HUES64 (cell line): ENCODE measurements around the gene SCFD2.
"Not testable (repeated sequence)": the region's sequence is repeated elsewhere in the genome, so short reads cannot be mapped to it uniquely, and the experiment has no call there.

Experiments used
- H3K27ac ChIP-seq: 2 replicates; pipeline ENCODE4 v1.7.0; 2013; ENCODE audit warnings: low read depth, low read length, inconsistent platforms
- H3K27me3 ChIP-seq: 2 replicates; pipeline ENCODE4 v1.6.1; 2013; ENCODE audit warnings: mild to moderate bottlenecking, low read length; ENCODE audit not compliant: insufficient read depth
- H3K36me3 ChIP-seq: 2 replicates; pipeline ENCODE4 v1.6.1; 2013; ENCODE audit warnings: mild to moderate bottlenecking, low read length; ENCODE audit not compliant: insufficient read depth
- H3K4me1 ChIP-seq: 2 replicates; pipeline ENCODE4 v1.6.1; 2013; ENCODE audit warnings: mild to moderate bottlenecking, low read length, moderate library complexity; ENCODE audit not compliant: insufficient read depth
- H3K4me3 ChIP-seq: 2 replicates; pipeline ENCODE4 v1.5.1; 2013; ENCODE audit warnings: mild to moderate bottlenecking, low read length, moderate library complexity
- H3K9ac ChIP-seq: 2 replicates; pipeline ENCODE4 v1.6.1; 2013; ENCODE audit warnings: mild to moderate bottlenecking, low read depth, low read length
- H3K9me3 ChIP-seq: 2 replicates; pipeline ENCODE4 v1.6.1; 2013; ENCODE audit warnings: low read depth, low read length; ENCODE audit not compliant: insufficient read depth
- WGBS: fragments of 150-250, 120-280 bp; methylation state at CpG from one replicate; pipeline ENCODE4 v1.1.7; 2013; ENCODE audit warnings: missing lambda C conversion rate; 5-methylcytosine and 5-hydroxymethylcytosine counted together

The SCFD2 gene

DNA sequence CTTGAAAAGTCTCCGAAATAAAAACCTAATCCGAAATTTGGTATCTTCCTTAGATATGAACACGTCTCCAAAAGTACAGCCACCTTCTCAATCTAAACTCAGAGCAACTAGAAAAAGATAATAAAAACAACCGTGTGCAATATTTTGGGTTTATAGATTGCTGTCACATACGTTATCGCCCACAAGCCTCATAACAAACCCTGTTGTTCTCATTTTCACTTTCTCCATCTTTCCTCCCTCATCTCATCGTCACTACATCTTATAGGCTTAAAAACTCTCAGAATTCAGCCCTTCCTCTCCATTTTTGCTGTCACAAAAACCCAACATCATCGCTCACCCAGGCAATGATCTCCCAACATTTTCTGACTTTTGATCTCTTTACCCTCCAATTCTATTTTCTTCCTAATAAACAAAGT, 448 bp upstream of the SCFD2 start:
- H3K36me3 ChIP-seq = no peaks in the 10 kb centered on the region
- no peaks in the 10 kb centered on the region for H3K9me3 ChIP-seq
- no peak overlapping the region for H3K9ac ChIP-seq
- peaks cover 42% of the 10 kb centered on the region for H3K27me3 ChIP-seq
- H3K27ac ChIP-seq = no peak overlapping the region
- H3K4me1 ChIP-seq = peaks cover 10% of the 10 kb centered on the region; the same call in 1 of the 2 replicates
- 40% methylated on average over 8 of the region's 8 CpGs for WGBS
- H3K4me3 ChIP-seq = peak overlapping the region; percentile 78

GRCh38 chr4:53365121-53365485, 758 bp downstream of the SCFD2 start:
- peaks cover 10% of the 10 kb centered on the region; the same call in 1 of the 2 replicates for H3K4me1 ChIP-seq
- H3K27ac ChIP-seq = no peak overlapping the region
- WGBS = 5% methylated on average over 8 of the region's 8 CpGs
- H3K9me3 ChIP-seq = no peaks in the 10 kb centered on the region
- H3K4me3 ChIP-seq = peak overlapping the region; percentile 78
- H3K36me3 ChIP-seq = no peaks in the 10 kb centered on the region
- peaks cover 33% of the 10 kb centered on the region for H3K27me3 ChIP-seq
- peak overlapping the region; percentile 13; the same call in 1 of the 2 replicates for H3K9ac ChIP-seq

DNA sequence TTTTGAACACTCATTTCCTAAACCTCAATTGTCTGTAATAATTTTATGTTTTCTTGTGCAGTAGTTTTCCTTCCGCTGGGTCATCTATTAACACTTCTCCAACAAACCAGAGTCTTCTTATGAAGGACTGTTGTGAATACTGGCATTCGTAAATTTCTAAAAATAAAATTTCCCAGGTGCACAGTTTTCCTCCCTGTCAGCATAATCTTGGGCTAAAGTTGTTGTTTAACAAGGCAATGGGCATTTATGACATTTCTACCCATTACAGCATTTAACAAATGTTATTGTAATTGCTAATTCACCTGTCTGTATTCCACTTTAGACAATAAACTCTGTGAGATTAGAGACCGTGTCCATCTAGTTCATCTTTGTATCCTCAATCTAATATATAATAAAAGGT, 1.2 kb downstream of the SCFD2 start:
- H3K9me3 ChIP-seq = no peaks in the 10 kb centered on the region
- H3K27ac ChIP-seq = no peak overlapping the region
- no peak overlapping the region for H3K9ac ChIP-seq
- H3K27me3 ChIP-seq = peaks cover 28% of the 10 kb centered on the region
- H3K4me3 ChIP-seq = peak overlapping the region; percentile 78
- H3K36me3 ChIP-seq = no peaks in the 10 kb centered on the region
- peaks cover 10% of the 10 kb centered on the region; the same call in 1 of the 2 replicates for H3K4me1 ChIP-seq
- WGBS = 100% methylated on average over 1 of the region's 3 CpGs

GRCh38 chr4:53362093-53362492, 3.8 kb downstream of the SCFD2 start:
- H3K4me3 ChIP-seq = no peak overlapping the region
- no peaks in the 10 kb centered on the region for H3K9me3 ChIP-seq
- peaks cover 6% of the 10 kb centered on the region; the same call in 1 of the 2 replicates for H3K27me3 ChIP-seq
- H3K36me3 ChIP-seq = no peaks in the 10 kb centered on the region
- 87% methylated on average over 1 of the region's 1 CpG for WGBS
- peaks cover 10% of the 10 kb centered on the region; the same call in 1 of the 2 replicates for H3K4me1 ChIP-seq
- H3K9ac ChIP-seq = no peak overlapping the region
- no peak overlapping the region for H3K27ac ChIP-seq

DNA sequence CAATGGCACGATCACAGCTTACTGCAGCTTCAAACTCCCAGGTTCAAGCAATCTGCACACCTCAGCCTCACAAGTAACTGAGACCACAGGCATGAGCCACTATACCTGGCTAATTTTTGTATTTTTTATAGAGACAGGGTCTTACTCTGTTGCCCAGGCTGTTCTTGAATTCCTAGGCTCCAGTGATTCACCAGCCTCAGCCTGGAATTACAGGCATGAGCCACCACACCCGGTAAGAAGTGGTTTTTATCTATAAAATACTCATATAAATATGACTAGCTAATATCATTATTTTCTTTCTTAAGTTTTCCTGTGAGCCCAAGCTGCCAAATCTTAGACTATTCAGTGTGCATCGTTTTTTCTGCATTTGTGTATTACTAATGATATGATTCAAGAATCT, 4.4 kb downstream of the SCFD2 start:
- Histone ChIP-seq H3K27me3 (0 out of 2 replicates have a peak, but pooled peaks cover under 1% of the 10 kb centered on the region), H3K27ac (no peak overlapping the region), H3K4me1 (peaks cover 10% of the 10 kb centered on the region; the same call in 1 of the 2 replicates), H3K9ac (no peak overlapping the region), H3K9me3 (no peaks in the 10 kb centered on the region), H3K4me3 (no peak overlapping the region), H3K36me3 (no peaks in the 10 kb centered on the region)
- 94% methylated on average over 1 of the region's 3 CpGs for WGBS

DNA sequence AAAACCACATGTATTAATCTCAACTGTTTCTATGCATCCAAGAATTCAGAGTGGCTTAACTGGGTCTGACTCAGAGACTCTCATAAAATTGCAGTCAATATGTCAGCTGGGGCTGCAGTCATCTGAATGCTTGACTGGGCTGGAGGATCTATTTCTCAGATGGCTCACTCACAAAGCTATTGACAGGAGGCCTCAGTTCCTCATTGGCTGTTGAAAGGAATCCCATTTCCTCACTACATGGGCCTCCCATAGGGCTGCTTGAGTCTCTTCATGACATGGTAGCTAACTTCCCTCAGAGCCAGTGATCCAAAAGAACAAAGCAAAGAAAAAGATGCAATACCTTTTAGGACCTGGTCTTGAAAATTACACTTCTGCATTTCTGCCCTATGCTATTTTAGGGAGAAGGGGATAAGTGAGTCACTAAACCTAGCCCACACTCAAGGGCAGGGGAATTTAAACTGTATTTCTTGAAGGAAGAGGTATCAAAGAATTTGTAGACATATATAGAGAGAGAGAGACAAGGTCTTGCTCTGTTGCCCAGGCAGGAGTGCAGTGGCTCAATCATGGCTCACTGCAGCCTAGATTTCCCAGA, 9.8 kb downstream of the SCFD2 start:
- Histone ChIP-seq H3K27ac (no peak overlapping the region), H3K36me3 (0 out of 2 replicates have a peak, but pooled peaks cover 5% of the 10 kb centered on the region), H3K4me1 (no peaks in the 10 kb centered on the region), H3K4me3 (no peak overlapping the region), H3K27me3 (no peaks in the 10 kb centered on the region), H3K9me3 (peaks cover 13% of the 10 kb centered on the region; the same call in 1 of the 2 replicates), H3K9ac (no peak overlapping the region)

DNA sequence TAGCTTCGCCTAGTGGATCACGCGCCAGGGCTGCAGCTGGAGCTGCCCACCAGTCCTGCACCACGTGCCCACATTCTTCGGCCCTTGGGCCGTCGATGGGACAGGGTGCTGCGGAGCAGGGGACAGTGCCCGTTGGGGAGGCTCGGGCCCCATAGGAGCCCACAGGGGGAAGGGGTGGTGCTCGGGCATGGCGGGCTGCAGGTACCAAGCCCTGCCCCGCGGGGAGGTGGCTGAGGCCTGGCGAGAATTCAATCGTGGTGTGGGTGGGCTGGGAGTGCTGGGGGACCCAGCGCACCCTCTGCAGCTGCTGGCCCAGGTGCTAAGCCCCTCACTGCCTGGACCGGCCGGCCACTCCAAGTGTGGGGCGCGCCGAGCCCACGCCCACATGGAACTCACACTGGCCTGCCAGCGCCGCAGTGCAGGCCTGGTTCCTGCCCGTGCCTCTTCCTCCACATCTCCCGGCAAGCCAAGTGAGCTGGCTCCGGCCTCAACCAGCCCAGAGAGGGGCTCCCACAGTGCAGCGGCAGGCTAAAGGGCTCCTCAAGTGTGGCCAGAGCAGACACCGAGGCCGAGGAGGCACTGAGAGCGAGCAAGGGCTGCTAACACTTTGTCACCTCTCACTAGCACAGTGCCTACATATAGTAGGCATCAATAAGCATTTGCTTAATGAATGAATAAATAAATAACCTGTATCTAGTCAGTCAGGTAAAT, 11.7 kb downstream of the SCFD2 start:
- Histone ChIP-seq H3K36me3 (0 out of 2 replicates have a peak, but pooled peaks cover 5% of the 10 kb centered on the region), H3K4me3 (no peak overlapping the region), H3K4me1 (no peaks in the 10 kb centered on the region), H3K27me3 (no peaks in the 10 kb centered on the region), H3K9ac (no peak overlapping the region), H3K9me3 (peaks cover 13% of the 10 kb centered on the region; the same call in 1 of the 2 replicates), H3K27ac (no peak overlapping the region)
- whole genome bisulfite sequencing = 95% methylated on average over 32 of the region's 32 CpGs

DNA sequence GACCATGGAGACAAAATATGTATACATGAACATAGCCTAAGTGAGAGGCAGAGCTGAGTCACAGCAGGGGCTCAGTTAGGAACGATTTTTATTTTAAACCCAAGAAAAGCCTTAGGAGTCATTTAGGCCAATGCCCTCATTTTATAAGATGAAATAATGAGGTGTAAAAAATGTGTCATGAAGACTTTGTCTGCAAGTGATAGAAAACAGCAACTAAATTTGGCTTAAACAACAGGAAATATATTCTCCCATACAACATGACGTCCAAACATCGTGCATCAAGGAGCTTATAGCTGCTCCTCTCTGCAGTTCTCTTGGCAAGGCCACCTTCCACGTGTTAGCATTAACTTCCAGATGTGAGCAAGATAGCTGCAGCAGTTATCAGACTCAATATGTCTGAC, 16.8 kb downstream of the SCFD2 start:
- 89% methylated on average over 4 of the region's 4 CpGs for WGBS
- Histone ChIP-seq H3K9me3 (0 out of 2 replicates have a peak, but pooled peaks cover 1% of the 10 kb centered on the region), H3K27ac (no peak overlapping the region), H3K4me3 (no peak overlapping the region), H3K27me3 (no peaks in the 10 kb centered on the region), H3K36me3 (0 out of 2 replicates have a peak, but pooled peaks cover 5% of the 10 kb centered on the region), H3K4me1 (no peaks in the 10 kb centered on the region), H3K9ac (no peak overlapping the region)

DNA sequence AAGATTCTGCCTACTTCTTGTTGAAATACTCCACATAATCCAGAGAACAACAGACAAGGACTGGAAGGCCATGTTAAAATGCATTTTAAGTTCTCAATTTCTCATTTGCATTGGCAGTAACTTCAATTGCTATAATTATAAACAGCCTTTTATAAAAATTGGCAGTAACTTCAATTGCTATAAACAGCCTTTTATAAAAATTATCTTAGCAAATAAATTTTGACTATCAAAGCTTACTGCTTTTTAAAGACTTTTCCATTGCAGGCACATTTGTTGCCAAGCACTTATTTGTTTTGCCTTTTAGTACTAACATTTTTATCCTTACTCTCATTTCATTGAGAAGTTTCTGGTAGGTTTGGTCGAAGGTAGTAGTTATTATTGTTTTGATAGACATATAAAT, 17.8 kb downstream of the SCFD2 start:
- Histone ChIP-seq H3K9me3 (no peaks in the 10 kb centered on the region), H3K4me3 (no peak overlapping the region), H3K9ac (no peak overlapping the region), H3K27ac (no peak overlapping the region), H3K27me3 (no peaks in the 10 kb centered on the region), H3K4me1 (no peaks in the 10 kb centered on the region), H3K36me3 (0 out of 2 replicates have a peak, but pooled peaks cover 5% of the 10 kb centered on the region)
- no CpG with 5 or more reads among the region's 1 CpG for WGBS

- H3K9me3 ChIP-seq = no peaks in the 10 kb centered on the region
- no peak overlapping the region for H3K9ac ChIP-seq
- H3K27ac ChIP-seq = no peak overlapping the region
- H3K36me3 ChIP-seq = no peaks in the 10 kb centered on the region
- 94% methylated on average over 5 of the region's 5 CpGs for WGBS
- no peaks in the 10 kb centered on the region for H3K4me1 ChIP-seq
- H3K4me3 ChIP-seq = no peak overlapping the region
- no peaks in the 10 kb centered on the region for H3K27me3 ChIP-seq
Observed at GRCh38 chr4:53346920-53347852, 18.7 kb downstream of the SCFD2 start.

DNA sequence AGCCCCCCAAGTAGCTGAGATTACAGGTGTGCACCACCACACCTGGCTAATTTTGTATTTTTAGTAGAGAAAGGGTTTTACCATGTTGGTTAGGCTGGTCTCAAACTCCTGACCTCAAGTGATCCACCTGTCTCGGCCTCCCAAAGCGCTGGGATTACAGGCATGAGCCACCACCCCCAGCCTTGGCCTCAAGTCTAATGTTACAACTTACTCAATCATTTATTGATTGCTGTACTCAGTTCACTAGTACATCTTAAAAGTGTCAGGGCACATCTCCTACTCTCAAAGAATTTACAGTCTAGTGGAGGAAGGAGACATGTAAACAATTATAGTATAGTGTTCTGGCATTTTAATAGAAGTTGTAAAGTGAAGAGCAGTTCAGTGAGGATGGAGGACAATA, 19.5 kb downstream of the SCFD2 start:
- H3K36me3 ChIP-seq, H3K9me3 ChIP-seq, H3K27ac ChIP-seq, H3K9ac ChIP-seq, H3K4me1 ChIP-seq, H3K4me3 ChIP-seq, H3K27me3 ChIP-seq: not testable (repeated sequence)
- 91% methylated on average over 2 of the region's 2 CpGs for WGBS
